Stimulated activated naive B cell treated with anti-CD40 and anti-IgM and Interleukin-4, amounts not matched to agents 10 μg/mL and 1 μg/mL and 100 μg/mL, for 72 hours (primary cell): ENCODE results near the gene NOMO2.
A peak's percentile ranks its signal among the peaks of the same experiment; 100 is the strongest.
"Not testable (repeated sequence)": the region's sequence is repeated elsewhere in the genome, so short reads cannot be mapped to it uniquely, and the experiment has no call there.

ENCODE experiments used
- ATAC-seq, 2 donors: fragments of 150-1000 bp; cut with Tn5 transposase; replicated peaks; 2 replicates each; pipeline ENCODE4 v1.10.0; 2021; ENCODE audit warnings: moderate library complexity in 1 of 2
- DNase-seq: peaks from one replicate; pipeline ENCODE4 v3.0.0; 2021
- H3K27ac Mint-ChIP-seq: one replicate; pipeline ENCODE4 v1.8.0; 2022; ENCODE audit warnings: mild to moderate bottlenecking, mixed read lengths
- H3K27me3 Mint-ChIP-seq, 2 donors: one replicate each; pipeline ENCODE4 v1.8.0; 2022; ENCODE audit warnings: mixed read lengths in 2 of 2
- H3K36me3 Mint-ChIP-seq, 2 donors: one replicate each; pipeline ENCODE4 v1.8.0; 2022; ENCODE audit warnings: mixed read lengths in 2 of 2, mild to moderate bottlenecking in 1 of 2
- H3K4me1 Mint-ChIP-seq, 2 donors: one replicate each; pipeline ENCODE4 v1.8.0; 2022; ENCODE audit warnings: mixed read lengths in 2 of 2, mild to moderate bottlenecking in 1 of 2
- H3K4me3 Mint-ChIP-seq, 2 donors: one replicate each; pipeline ENCODE4 v1.8.0; 2022; ENCODE audit warnings: mild to moderate bottlenecking in 2 of 2, mixed read lengths in 2 of 2, moderate library complexity in 1 of 2
- H3K9me3 Mint-ChIP-seq, 2 donors: one replicate each; pipeline ENCODE4 v1.8.0; 2022; ENCODE audit warnings: mixed read lengths in 2 of 2, mild to moderate bottlenecking in 1 of 2

Gene NOMO2

DNA sequence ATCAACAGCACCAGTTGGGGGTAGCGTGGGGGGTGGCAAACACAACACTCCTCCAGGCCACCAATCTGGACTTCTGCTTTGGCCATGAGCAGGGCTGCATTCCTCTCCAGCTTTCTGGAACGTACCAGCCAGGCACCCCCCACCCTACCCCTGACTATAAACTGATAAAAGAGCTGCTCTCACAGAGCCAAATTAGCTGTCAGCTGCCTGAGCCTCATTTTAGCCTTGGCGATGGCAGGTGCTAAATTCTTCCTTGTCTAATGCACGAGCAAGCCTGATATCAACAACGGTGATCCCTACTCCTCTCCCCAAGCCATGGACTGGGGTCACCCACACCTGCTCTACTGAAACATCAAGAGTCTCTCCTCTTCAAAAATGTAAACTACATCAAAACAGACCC is 8.2 kb downstream of the NOMO2 start:
- not testable (repeated sequence) for H3K27ac Mint-ChIP-seq, H3K4me3 Mint-ChIP-seq, H3K27me3 Mint-ChIP-seq, H3K4me1 Mint-ChIP-seq, ATAC-seq, H3K9me3 Mint-ChIP-seq, DNase-seq, H3K36me3 Mint-ChIP-seq

GRCh38 chr16:18547382-18547781 is 14.5 kb downstream of the NOMO2 start:
- not testable (repeated sequence) for H3K27ac Mint-ChIP-seq, H3K36me3 Mint-ChIP-seq, H3K4me1 Mint-ChIP-seq, ATAC-seq, H3K27me3 Mint-ChIP-seq, DNase-seq, H3K9me3 Mint-ChIP-seq, H3K4me3 Mint-ChIP-seq

GRCh38 chr16:18546853-18547252 is 15.0 kb downstream of the NOMO2 start:
- not testable (repeated sequence) for H3K4me3 Mint-ChIP-seq, H3K9me3 Mint-ChIP-seq, H3K36me3 Mint-ChIP-seq, H3K27ac Mint-ChIP-seq, ATAC-seq, H3K27me3 Mint-ChIP-seq, DNase-seq, H3K4me1 Mint-ChIP-seq

GRCh38 chr16:18544232-18545081 is 17.4 kb downstream of the NOMO2 start:
- not testable (repeated sequence) for ATAC-seq, H3K4me1 Mint-ChIP-seq, DNase-seq, H3K27me3 Mint-ChIP-seq, H3K4me3 Mint-ChIP-seq, H3K27ac Mint-ChIP-seq, H3K36me3 Mint-ChIP-seq, H3K9me3 Mint-ChIP-seq

- not testable (repeated sequence) for H3K27me3 Mint-ChIP-seq, H3K9me3 Mint-ChIP-seq, H3K4me3 Mint-ChIP-seq, ATAC-seq, H3K36me3 Mint-ChIP-seq, DNase-seq, H3K27ac Mint-ChIP-seq, H3K4me1 Mint-ChIP-seq
Observed at GRCh38 chr16:18541912-18542311, 20.0 kb downstream of the NOMO2 start.

DNA sequence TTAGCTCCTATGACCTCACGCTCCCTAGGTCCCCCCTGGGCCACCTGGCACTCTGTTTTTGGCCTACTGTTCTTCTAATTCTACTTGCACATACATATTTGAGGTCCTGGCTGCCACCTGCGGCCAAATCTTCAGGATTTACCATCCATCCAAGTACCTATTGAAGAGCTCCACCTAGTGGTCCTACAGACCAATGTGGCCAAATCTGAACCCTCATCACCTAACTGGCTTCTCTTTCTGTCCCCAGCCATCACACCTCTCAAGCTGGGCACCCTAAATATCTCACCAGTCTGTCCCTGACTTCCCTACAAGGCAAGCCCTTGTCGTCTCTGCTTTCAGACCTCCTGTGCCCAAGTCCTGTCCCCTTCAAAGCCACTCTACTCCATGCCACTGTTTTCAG is 24.9 kb downstream of the NOMO2 start:
- H3K4me3 Mint-ChIP-seq, H3K27me3 Mint-ChIP-seq, H3K9me3 Mint-ChIP-seq, DNase-seq, H3K4me1 Mint-ChIP-seq: not testable (repeated sequence)
- peak; percentile 59 for ATAC-seq
- peaks cover 11 to 13% of the 10 kb centered on the region in 2 donors for H3K36me3 Mint-ChIP-seq
- H3K27ac Mint-ChIP-seq: peak overlapping the region; percentile 59

DNA sequence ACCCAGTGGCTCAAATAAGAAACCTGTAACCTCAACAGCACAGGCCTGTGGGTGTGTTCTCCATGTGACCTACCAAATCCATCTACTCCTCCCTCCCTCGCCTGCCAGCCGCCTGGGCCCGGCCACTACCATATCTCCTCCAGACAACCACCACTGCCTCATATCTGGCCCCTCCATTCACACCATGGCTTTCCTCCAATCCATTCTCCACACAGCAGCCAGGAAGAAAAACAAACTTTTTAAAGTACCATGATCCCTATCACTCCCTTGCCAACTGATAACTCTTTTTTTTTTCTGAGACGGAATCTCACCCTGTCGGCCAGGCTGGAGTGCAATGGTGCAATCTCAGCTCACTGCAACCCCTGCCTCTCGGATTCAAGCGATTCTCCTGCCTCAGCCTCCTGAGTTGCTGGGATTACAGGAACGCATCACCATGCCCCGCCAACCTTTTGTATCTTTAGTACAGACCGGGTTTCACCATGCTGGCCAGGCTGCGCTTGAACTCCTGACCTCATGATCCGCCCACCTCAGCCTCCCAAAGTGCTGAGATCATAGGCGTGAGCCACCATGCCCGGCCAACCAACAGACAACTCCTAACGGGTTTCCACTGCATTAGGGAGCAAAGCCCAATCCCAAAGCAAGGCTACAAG is 26.3 kb downstream of the NOMO2 start:
- not testable (repeated sequence) for H3K27me3 Mint-ChIP-seq, H3K4me3 Mint-ChIP-seq, H3K27ac Mint-ChIP-seq, DNase-seq, ATAC-seq, H3K4me1 Mint-ChIP-seq, H3K9me3 Mint-ChIP-seq
- peaks cover 11 to 13% of the 10 kb centered on the region in 2 donors for H3K36me3 Mint-ChIP-seq

GRCh38 chr16:18534308-18534707 is 27.6 kb downstream of the NOMO2 start:
- not testable (repeated sequence) for H3K4me1 Mint-ChIP-seq, H3K27me3 Mint-ChIP-seq, H3K27ac Mint-ChIP-seq, DNase-seq, H3K9me3 Mint-ChIP-seq, H3K36me3 Mint-ChIP-seq, H3K4me3 Mint-ChIP-seq, ATAC-seq

- not testable (repeated sequence) for H3K27me3 Mint-ChIP-seq, H3K4me1 Mint-ChIP-seq, DNase-seq, H3K9me3 Mint-ChIP-seq, H3K36me3 Mint-ChIP-seq, H3K4me3 Mint-ChIP-seq, H3K27ac Mint-ChIP-seq, ATAC-seq
Observed at GRCh38 chr16:18531323-18531722, 30.6 kb downstream of the NOMO2 start.

DNA sequence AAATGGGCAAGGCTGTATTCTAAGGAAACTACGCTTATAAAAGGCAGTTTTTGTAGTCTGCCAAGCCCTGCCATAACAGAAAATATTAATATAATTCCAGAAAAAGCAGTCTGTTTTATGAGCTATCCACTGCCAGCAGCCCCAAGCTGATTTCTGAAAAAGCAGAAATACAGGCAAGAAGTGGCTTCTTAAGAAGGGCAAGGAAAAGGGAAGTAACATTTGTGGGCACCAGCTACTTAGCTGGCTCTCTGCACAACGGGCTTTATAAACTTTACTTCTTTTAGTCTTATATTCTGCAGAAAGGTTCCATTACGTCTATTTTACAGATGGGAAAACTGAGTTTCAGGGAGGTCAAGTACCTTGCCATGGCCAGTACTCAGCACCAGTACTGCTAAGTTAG is 31.6 kb downstream of the NOMO2 start:
- not testable (repeated sequence) for H3K4me3 Mint-ChIP-seq, H3K36me3 Mint-ChIP-seq, H3K9me3 Mint-ChIP-seq, DNase-seq, H3K27ac Mint-ChIP-seq, H3K4me1 Mint-ChIP-seq, H3K27me3 Mint-ChIP-seq
- peak; percentile 54 to 82 for ATAC-seq

GRCh38 chr16:18526547-18526946 is 35.4 kb downstream of the NOMO2 start:
- H3K4me1 Mint-ChIP-seq, DNase-seq, H3K36me3 Mint-ChIP-seq, ATAC-seq, H3K4me3 Mint-ChIP-seq, H3K9me3 Mint-ChIP-seq, H3K27ac Mint-ChIP-seq, H3K27me3 Mint-ChIP-seq: not testable (repeated sequence)

- not testable (repeated sequence) for H3K27ac Mint-ChIP-seq, H3K9me3 Mint-ChIP-seq, H3K27me3 Mint-ChIP-seq, H3K4me1 Mint-ChIP-seq, DNase-seq, ATAC-seq, H3K36me3 Mint-ChIP-seq, H3K4me3 Mint-ChIP-seq
Observed at GRCh38 chr16:18525882-18526482, 35.9 kb downstream of the NOMO2 start.

DNA sequence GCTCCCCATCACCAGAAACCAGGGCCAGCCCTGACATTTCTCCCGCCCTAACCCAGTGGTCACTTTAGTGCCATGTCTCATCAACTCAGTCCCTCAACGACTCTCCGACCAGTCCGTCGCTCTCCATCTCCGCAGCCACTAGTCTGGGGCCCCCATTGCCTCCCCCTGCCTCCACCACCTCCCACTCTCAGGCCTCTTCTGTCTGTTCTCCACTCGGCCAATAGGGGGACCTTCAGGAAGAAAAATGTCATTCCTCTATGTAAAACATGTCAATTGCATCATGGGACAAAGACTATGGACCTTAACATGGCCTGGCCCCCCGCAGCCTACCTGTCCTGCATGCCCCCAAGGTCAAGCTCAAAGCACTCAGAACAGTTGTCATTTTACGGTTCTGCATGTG is 39.3 kb downstream of the NOMO2 start:
- H3K4me1 Mint-ChIP-seq: not testable (repeated sequence)

DNA sequence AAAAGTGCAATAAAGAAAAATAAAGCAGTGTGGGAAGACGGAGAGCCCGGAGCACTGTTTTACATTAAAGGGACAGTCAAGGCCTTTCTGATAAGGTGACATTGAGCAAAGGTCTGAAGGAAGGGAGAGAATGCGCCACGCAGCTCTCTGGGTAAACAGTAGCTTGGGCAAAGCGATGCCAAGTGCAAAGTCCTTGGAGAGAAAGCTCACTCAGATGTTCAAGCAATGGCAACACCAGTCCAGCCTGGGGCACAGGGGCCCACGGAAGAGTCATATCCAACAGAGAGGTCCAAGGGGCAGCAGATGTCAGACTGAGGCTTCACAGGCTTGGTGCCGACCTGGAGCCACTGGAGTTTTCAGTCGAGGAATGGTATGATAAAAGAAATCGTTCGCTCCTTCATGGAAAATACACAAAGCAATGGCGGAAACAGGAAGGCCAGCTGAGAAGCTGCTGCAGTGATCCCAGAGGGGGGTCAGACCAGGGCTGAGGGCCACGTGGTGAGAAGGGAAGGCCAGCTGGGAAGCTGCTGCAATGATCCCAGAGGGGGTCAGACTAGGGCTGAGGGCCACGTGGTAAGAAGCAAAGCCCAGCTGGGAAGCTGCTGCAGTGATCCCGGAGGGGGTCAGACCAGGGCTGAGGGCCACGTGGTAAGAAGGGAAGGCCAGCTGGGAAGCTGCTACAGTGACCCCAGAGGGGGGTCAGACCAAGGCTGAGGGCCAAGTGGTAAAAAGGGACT is 40.3 kb downstream of the NOMO2 start:
- H3K9me3 Mint-ChIP-seq, ATAC-seq, H3K4me3 Mint-ChIP-seq, H3K36me3 Mint-ChIP-seq, H3K27ac Mint-ChIP-seq, H3K4me1 Mint-ChIP-seq, H3K27me3 Mint-ChIP-seq, DNase-seq: not testable (repeated sequence)

More for the DNA sequence above, 39.3 kb downstream of the NOMO2 start:
- not testable (repeated sequence) for ATAC-seq, H3K9me3 Mint-ChIP-seq, H3K27ac Mint-ChIP-seq, DNase-seq, H3K4me3 Mint-ChIP-seq, H3K36me3 Mint-ChIP-seq, H3K27me3 Mint-ChIP-seq
